ENCODE results near the gene TACR2.

- no peak for TF ChIP-seq CTCF (IDR thresholded peaks at IDR 0.05; ENCODE audit: low read depth, low read length)
- no peak for TF ChIP-seq POLR2A (IDR thresholded peaks at IDR 0.05; ENCODE audit: extremely low read depth, insufficient read length)
- no peak for TF ChIP-seq MYC (IDR thresholded peaks at IDR 0.05; ENCODE audit: low read depth, low read length)
These were observed 53.1 kb downstream of the TACR2 start for GRCh38 chr10:69363666-69364065.

Measured in NB4 (cell line).